ENCODE data around the gene SOWAHC.
"Not testable (repeated sequence)": the region's sequence is repeated elsewhere in the genome, so short reads cannot be mapped to it uniquely, and the experiment has no call there.

Gene SOWAHC

GRCh38 chr2:109613922-109614714 is at the start of gene SOWAHC, which contains the start of gene SEPTIN10:
Gene SOWAHC, plus strand, starts transcription at chr2:109614364. Its CDS starts 126 bp downstream, at chr2:109614490.
Gene SEPTIN10, minus strand, starts transcription at chr2:109613966. Its CDS starts 139 bp downstream, at chr2:109613827.
- DNase-seq: peak; percentile 82

- no peak for DNase-seq
Observed at GRCh38 chr2:109575373-109575772, 38.8 kb upstream of the SOWAHC start.

GRCh38 chr2:109577630-109578029 is 36.5 kb upstream of the SOWAHC start:
- not testable (repeated sequence) for DNase-seq

- DNase-seq: no peak
Observed at GRCh38 chr2:109582928-109583895, 31.0 kb upstream of the SOWAHC start.

GRCh38 chr2:109586687-109587086 is 27.5 kb upstream of the SOWAHC start:
- no peak for DNase-seq

- no peak for DNase-seq
Observed at GRCh38 chr2:109591206-109591605, 23.0 kb upstream of the SOWAHC start.

GRCh38 chr2:109592905-109593304 is 21.3 kb upstream of the SOWAHC start:
- DNase-seq: no peak

- no peak for DNase-seq
Observed at GRCh38 chr2:109594246-109594885, 19.8 kb upstream of the SOWAHC start.

GRCh38 chr2:109595644-109596043 is 18.5 kb upstream of the SOWAHC start:
- DNase-seq: no peak

GRCh38 chr2:109597283-109597682 is 16.9 kb upstream of the SOWAHC start:
- DNase-seq: no peak

GRCh38 chr2:109601783-109602182 is 12.4 kb upstream of the SOWAHC start:
- no peak for DNase-seq

- no peak for DNase-seq
Observed at GRCh38 chr2:109602617-109603188, 11.5 kb upstream of the SOWAHC start.

GRCh38 chr2:109604597-109604996 is 9.6 kb upstream of the SOWAHC start:
- DNase-seq: no peak

- DNase-seq: no peak
Observed at GRCh38 chr2:109607766-109608165, 6.4 kb upstream of the SOWAHC start.

- no peak for DNase-seq
Observed at GRCh38 chr2:109609352-109610024, 4.7 kb upstream of the SOWAHC start.

- no peak for DNase-seq
Observed at GRCh38 chr2:109611467-109612095, 2.6 kb upstream of the SOWAHC start.

GRCh38 chr2:109613081-109613921 is 863 bp upstream of the SOWAHC start:
- DNase-seq: no peak

GRCh38 chr2:109614715-109615636 is 812 bp downstream of the SOWAHC start:
- DNase-seq: no peak

GRCh38 chr2:109615637-109616144 is 1.5 kb downstream of the SOWAHC start:
- peak; percentile 46 for DNase-seq
